T-helper 17 cell (primary cell): ENCODE results near the gene MRPS18A. TPM values are rescaled to one million over a fixed set of nuclear protein-coding genes. Genes with fewer than 3 reads are reported as not detected.

Source experiments
- ATAC-seq: fragments of 150-1000 bp; cut with Tn5 transposase; 2 replicates; pipeline ENCODE4 v1.10.0; 2021; ENCODE audit warnings: mild to moderate bottlenecking, moderate library complexity
- DNase-seq, 3 donors: peaks; one replicate each; pipeline versions ENCODE4 v3.0.0 to v3.0.0-alpha.2; 2020 to 2021
- H3K9me3 ChIP-seq: one replicate; pipeline ENCODE4 v1.7.0; 2013; ENCODE audit warnings: low read length, mild to moderate bottlenecking; ENCODE audit not compliant: control insufficient read depth, poor library complexity, severe bottlenecking
- H3K27ac Mint-ChIP-seq: one replicate; pipeline ENCODE4 v1.8.0; 2022; ENCODE audit warnings: mild to moderate bottlenecking, moderate library complexity, mixed read lengths
- H3K27me3 Mint-ChIP-seq: one replicate; pipeline ENCODE4 v1.8.0; 2022; ENCODE audit warnings: mixed read lengths
- H3K36me3 Mint-ChIP-seq: one replicate; pipeline ENCODE4 v1.8.0; 2022; ENCODE audit warnings: low read depth, mixed read lengths
- H3K4me1 Mint-ChIP-seq: one replicate; pipeline ENCODE4 v1.8.0; 2022; ENCODE audit warnings: mild to moderate bottlenecking, mixed read lengths
- H3K4me3 Mint-ChIP-seq: one replicate; pipeline ENCODE4 v1.8.0; 2022; ENCODE audit warnings: mild to moderate bottlenecking, moderate library complexity, mixed read lengths
- total RNA-seq, 4 donors: library from RNA in 2 of 4; stranded (reverse) in 2 of 4; gene quantifications; one replicate each; pipeline ENCODE4 v1.2.3 and lab custom pipeline; 2022 to 2026

Gene MRPS18A
- total RNA-seq, 2 donors from 2014 or later: 24.2 to 29.8 TPM

DNA sequence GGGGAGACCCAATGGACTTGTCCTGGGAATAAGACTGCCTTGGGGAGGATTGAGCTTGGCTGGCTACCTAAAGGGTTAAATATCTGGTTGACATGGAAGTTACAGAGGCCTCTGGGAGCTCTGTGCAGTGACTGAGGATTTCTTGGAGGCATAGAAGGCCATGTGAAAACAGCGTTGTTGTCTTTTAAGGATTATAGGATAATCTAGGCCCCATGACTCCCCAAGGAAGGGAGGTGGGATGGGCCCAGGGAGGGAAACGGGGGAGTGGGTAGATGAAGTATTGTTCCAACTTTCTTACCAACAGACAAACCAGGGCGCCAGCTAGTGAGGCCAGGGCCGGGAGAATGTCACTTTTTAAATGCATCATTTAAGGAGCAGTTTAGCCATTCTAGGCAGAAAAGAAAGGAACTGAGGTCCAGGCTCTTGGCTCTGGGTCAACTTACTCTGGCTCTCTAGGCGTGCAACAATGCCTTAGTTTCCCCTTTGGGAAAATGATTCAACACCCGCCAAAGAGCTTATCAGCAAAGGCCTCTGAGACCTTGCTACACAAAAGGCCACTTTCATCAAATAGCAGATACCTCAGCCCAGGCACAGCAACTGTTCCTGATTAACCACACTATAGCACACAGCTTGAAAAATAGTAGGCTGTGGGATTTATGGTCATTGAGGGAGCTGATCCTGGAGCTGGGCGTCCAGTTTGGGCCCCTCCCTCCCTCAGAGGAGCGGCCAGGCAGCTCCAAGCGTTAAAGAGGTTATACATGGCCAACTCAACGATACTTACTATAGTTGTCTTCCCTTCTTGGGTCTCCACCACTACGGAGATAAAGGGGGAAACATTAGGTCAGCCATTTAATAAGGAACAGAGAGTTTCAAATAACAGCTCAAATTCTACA is 7.0 kb downstream of the MRPS18A start:
- Mint-ChIP-seq H3K27ac (no peak overlapping the region), H3K36me3 (peaks cover 5% of the 10 kb centered on the region)

DNA sequence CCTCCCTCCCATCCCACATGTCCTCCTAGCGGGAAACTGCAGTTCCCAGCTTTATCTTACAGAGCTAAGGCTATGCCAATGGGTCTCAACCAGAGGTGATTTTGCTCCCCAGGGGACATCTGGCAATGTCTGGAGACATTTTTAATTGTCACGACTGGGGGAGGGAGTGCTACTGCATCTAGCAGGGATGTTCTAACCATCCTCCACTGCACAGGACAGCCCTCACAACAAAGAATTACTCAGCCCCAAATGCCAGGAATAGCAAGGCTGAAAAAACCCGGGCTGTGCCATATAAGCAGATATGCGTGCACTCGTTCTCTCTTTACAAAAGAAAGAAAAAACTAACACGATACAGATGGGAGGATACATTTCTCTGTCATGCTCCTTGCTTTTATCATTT is 8.5 kb downstream of the MRPS18A start:
- Mint-ChIP-seq H3K4me3 (no peak overlapping the region), H3K27ac (no peak overlapping the region), H3K27me3 (no peaks in the 10 kb centered on the region), H3K4me1 (peaks cover 18% of the 10 kb centered on the region), H3K36me3 (peaks cover 5% of the 10 kb centered on the region)
- no peaks in the 10 kb centered on the region for H3K9me3 ChIP-seq
- ATAC-seq (no peak), DNase-seq (no peak)

More for the DNA sequence above, 7.0 kb downstream of the MRPS18A start:
- no peak overlapping the region for H3K4me3 Mint-ChIP-seq
- H3K9me3 ChIP-seq: no peaks in the 10 kb centered on the region
- DNase-seq (no peak), ATAC-seq (no peak)
- no peaks in the 10 kb centered on the region for H3K27me3 Mint-ChIP-seq
- peaks cover 27% of the 10 kb centered on the region for H3K4me1 Mint-ChIP-seq

DNA sequence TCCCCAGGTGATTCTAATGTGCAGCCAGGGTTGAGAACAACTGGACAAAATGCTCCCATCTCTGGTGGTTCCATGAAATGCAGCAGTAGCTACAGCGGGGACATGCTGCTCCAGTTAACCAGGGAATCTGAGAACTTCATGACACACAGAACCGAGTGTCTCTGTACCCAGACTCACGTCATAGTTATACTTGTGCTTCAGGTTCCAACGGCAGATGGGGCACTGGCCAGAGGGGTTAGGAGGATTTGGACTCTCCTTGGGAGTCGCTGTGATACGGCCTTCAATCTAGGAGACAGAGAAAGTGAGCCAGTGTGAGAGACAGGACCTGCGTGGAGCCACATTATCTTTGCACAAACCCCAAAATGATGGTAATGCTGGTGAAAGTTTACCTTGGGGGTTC is 9.2 kb downstream of the MRPS18A start:
- Mint-ChIP-seq H3K27me3 (no peaks in the 10 kb centered on the region), H3K36me3 (peaks cover 5% of the 10 kb centered on the region), H3K4me1 (peaks cover 13% of the 10 kb centered on the region), H3K27ac (peak overlapping the region; percentile 21), H3K4me3 (no peak overlapping the region)
- ATAC-seq (no peak), DNase-seq (no peak)
- no peaks in the 10 kb centered on the region for H3K9me3 ChIP-seq

DNA sequence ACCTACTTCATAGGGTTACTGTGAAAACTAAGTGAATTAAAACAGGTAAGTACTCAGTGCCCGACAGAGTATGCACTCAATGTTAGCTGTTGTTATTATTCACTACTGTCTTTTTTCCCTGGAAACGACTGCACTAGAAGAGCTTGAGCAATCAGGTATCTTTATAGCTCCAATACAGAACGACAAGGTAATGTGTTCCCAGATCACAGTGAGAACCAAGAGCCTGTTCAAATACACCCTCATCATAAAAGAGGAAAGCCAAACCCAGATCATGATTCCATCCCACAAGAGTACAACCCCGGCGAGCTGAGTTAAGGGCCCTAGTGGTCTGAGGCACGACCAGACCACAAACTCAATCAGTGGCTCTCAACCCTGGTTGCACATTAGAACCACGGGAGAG is 9.8 kb downstream of the MRPS18A start:
- no peaks in the 10 kb centered on the region for H3K27me3 Mint-ChIP-seq
- peak overlapping the region; percentile 21 for H3K27ac Mint-ChIP-seq
- peaks cover 10% of the 10 kb centered on the region for H3K4me1 Mint-ChIP-seq
- H3K9me3 ChIP-seq: no peaks in the 10 kb centered on the region
- ATAC-seq (no peak), DNase-seq (no peak)
- no peak overlapping the region for H3K4me3 Mint-ChIP-seq
- H3K36me3 Mint-ChIP-seq: peaks cover 5% of the 10 kb centered on the region

DNA sequence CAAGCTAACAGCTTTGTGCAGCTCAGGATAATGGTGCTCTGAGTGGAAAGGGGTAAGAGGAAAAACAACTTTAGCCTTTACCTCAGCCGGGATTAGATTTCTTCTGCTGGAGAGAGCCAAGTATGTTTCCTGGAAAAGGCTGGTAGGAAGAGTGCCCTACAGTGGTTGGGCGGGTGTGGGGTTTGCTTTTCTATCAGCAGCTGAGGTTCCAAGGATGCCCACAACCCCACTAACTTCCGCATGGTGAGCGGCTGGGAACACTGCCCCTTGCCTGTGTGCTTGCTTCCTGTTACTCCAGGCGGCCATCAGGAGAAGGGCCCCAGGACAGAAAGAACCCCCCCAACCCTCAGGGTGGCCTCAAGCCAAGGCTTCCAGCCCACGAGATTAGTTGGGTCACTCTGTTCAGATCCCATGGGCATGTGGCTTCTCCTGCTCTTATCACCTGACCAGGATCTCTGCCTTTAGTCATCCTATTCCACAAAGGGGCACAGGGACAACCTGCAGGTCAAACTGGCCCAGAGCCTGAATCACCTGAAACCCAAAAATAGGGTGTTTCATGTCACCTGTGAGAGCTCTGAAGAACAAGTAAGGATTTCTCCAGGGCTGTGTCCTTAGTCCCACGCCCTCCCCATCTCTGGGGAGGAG is 10.5 kb downstream of the MRPS18A start:
- Mint-ChIP-seq H3K36me3 (peaks cover 5% of the 10 kb centered on the region), H3K27ac (peak overlapping the region; percentile 21), H3K27me3 (no peaks in the 10 kb centered on the region), H3K4me3 (no peak overlapping the region), H3K4me1 (peaks cover 9% of the 10 kb centered on the region)
- H3K9me3 ChIP-seq: no peaks in the 10 kb centered on the region
- ATAC-seq (no peak), DNase-seq (no peak)

DNA sequence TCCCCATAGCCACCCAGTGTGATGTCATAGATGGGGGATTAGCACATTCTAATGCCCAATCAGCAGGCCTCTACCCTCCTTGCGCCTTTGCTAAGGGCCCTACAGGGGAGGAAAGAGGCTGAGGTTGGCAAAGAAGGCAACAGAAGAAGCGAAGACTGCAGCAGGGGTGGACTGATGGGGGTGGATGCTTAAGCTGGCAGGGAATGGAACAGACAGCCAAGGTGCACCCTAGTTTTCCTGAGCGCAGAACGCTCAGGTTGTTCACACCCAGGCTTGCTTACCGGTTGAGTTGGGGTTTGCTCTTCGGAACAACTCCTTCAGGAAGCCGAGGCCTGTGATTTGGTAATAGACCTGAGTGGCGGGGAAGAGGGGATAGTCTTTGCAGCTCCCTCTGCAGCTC is 12.7 kb downstream of the MRPS18A start:
- no peaks in the 10 kb centered on the region for H3K27me3 Mint-ChIP-seq
- ATAC-seq (no peak), DNase-seq (no peak)
- H3K9me3 ChIP-seq: no peaks in the 10 kb centered on the region
- peak overlapping the region; percentile 68 for H3K27ac Mint-ChIP-seq
- H3K4me1 Mint-ChIP-seq: peaks cover 10% of the 10 kb centered on the region
- H3K36me3 Mint-ChIP-seq: peaks cover 2% of the 10 kb centered on the region
- H3K4me3 Mint-ChIP-seq: no peak overlapping the region

DNA sequence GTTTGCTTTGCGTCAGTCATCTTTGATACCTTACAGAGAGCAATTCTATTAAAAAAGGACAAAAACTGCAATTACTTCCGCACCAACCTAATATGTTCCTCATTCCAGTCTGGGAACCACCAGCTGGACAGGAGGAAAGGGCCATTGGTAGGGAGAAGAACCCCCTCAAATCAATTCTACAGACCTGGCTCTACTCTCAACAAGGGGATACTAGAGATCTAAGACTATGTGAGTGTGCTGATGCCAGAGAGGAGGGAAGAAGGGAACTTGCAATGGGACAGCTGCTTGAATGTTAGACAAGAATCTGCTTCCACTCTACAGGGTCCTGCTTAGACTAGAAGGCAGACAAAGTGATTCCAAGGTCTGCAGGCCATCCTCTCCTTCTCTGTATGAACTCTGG is 13.3 kb downstream of the MRPS18A start:
- DNase-seq (no peak), ATAC-seq (no peak)
- H3K27me3 Mint-ChIP-seq: no peaks in the 10 kb centered on the region
- peaks cover 2% of the 10 kb centered on the region for H3K36me3 Mint-ChIP-seq
- peak overlapping the region; percentile 68 for H3K27ac Mint-ChIP-seq
- H3K4me1 Mint-ChIP-seq: peaks cover 10% of the 10 kb centered on the region
- no peaks in the 10 kb centered on the region for H3K9me3 ChIP-seq
- H3K4me3 Mint-ChIP-seq: no peak overlapping the region

DNA sequence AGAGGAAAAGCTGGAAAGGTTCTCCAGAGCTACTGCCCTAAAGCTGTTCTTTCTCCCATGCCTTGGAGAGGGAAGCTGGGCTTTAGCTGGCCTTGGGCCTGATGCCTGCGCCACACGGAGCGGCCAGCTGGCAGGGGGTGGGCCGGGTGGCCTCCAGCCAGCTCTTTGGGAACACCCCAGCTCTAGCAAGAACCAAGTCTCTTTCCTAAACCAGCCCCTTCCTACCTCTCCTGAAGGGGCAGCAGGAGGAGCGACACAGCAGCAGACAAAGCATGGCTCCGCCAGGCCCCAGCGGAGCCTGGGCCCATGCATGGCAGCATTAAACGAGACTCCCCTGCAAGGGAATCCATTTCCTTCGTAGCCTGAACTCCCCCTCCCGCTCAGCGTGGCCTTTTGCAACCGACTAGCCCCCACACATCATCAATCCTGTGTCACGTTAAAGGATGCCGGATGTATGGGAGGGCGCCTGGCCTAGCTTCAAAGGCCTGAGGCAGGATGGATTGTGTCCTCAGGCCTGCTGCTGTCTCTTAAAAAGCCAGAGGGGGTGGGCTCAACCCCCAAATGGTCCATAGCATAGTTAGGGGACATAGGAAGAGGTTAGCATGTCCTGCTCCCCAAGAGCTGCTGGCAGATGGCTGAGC is 14.0 kb downstream of the MRPS18A start:
- Mint-ChIP-seq H3K4me3 (no peak overlapping the region), H3K27ac (no peak overlapping the region), H3K36me3 (peaks cover 2% of the 10 kb centered on the region), H3K27me3 (no peaks in the 10 kb centered on the region), H3K4me1 (peaks cover 10% of the 10 kb centered on the region)
- ATAC-seq (no peak), DNase-seq (no peak)
- H3K9me3 ChIP-seq: no peaks in the 10 kb centered on the region

DNA sequence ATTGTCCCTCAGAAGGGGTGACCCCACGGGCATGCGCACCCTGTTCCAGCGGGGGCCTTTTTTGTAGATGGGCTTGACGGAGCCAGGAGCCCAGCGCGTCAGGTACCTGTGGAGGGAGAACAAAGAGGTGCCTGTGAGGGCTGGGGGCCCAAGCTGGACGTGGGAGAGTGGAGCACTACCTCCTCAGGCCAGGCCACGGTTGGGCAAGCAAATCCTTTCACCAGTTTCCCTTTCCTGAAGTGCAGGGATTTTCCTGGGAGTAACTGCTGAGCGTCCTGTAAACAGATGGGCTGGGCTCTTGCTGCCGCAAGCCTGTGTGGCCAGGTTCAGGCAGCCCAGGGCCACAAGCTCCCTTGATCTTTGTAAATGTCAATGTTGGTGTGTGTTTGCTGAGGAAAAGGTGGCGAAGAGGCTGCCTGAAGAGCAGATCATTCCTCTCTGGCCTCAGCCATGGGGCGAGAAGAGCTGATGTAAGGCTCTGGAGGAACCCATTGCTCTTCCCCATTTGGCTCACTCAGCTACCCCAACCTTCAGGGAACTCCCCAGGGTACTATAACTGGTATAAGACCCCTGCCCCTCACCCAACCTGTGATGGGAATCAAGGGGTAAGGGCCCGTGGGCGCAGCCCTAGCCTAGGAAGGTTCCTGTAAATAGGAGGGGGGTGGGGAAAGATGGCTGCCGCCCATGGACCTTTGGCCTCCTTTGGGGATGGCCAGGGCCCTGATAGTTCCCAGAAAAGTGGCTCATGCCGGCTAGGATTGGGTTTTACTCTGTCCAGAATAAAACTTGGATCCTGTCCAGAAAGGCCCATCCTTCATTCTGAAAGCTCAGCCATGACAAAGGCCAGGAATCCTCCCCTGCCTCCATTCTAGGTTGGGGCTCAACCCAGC is 15.5 kb downstream of the MRPS18A start:
- H3K4me3 Mint-ChIP-seq: no peak overlapping the region
- ATAC-seq (no peak), DNase-seq (no peak)
- H3K9me3 ChIP-seq: no peaks in the 10 kb centered on the region
- H3K27me3 Mint-ChIP-seq: no peaks in the 10 kb centered on the region
- H3K27ac Mint-ChIP-seq: no peak overlapping the region
- no peaks in the 10 kb centered on the region for H3K36me3 Mint-ChIP-seq
- H3K4me1 Mint-ChIP-seq: peaks cover 18% of the 10 kb centered on the region

DNA sequence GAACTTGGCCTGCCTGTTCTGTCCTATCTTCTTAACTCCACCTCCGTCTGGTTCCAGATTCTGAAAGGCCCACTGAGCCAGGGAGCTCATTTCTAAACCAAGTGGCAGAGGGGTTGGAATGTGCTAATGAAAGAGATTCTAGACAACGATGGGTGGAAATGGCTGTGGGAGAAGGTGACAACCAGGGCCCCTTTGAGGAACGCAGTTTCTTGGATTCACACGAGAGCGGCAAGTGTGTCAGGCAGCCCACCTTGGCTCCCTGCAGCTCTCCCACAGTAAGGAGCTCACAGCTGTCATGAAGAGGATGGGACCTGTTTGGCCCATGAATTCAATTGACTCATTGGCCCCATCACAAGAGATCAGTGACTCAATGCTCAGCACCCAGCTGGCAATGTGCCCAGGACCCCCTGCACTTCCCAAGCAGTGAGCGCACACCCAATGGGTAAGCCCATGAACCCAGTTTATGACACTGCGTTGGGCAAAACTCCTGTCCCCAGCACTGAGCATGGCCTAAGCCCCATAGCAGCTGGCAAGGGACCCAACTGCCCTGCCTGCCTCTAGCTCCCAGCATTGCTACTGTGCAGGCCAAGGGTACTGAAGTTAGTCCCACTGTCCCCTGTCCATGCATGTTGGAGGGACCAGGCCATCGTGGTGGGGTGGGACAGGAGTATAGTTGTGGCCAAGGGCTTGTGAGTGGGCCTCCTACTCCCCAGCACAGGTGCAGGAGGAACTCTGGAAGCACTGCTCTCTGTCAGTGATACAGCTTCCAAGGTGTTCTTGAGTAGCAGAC is 16.4 kb downstream of the MRPS18A start:
- no peak for ATAC-seq
- H3K4me1 Mint-ChIP-seq: peaks cover 18% of the 10 kb centered on the region
- DNase-seq: no peak
- H3K27me3 Mint-ChIP-seq: no peaks in the 10 kb centered on the region
- H3K9me3 ChIP-seq: no peaks in the 10 kb centered on the region
- no peaks in the 10 kb centered on the region for H3K36me3 Mint-ChIP-seq
- H3K27ac Mint-ChIP-seq: peak overlapping the region; percentile 49
- H3K4me3 Mint-ChIP-seq: no peak overlapping the region

DNA sequence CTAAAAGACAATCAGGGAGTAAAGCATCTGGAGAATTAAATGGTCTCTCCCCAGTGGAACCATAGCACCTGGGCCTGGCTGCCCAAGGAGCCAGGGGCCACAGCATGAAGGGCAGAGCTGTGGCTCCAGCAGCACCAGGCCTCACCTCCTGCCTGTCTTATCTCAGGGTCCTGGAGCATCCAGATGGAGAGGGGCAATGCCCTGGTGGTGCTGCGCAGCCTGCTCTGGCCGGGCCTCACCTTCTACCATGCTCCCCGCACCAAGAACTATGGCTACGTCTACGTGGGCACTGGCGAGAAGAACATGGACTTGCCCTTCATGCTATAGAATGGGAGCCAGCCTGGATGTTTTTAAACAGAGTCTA is 17.0 kb downstream of the MRPS18A start:
- H3K36me3 Mint-ChIP-seq: no peaks in the 10 kb centered on the region
- H3K9me3 ChIP-seq: no peaks in the 10 kb centered on the region
- no peak overlapping the region for H3K4me3 Mint-ChIP-seq
- H3K27me3 Mint-ChIP-seq: no peaks in the 10 kb centered on the region
- peak overlapping the region; percentile 49 for H3K27ac Mint-ChIP-seq
- ATAC-seq: no peak
- no peak for DNase-seq
- peaks cover 18% of the 10 kb centered on the region for H3K4me1 Mint-ChIP-seq

DNA sequence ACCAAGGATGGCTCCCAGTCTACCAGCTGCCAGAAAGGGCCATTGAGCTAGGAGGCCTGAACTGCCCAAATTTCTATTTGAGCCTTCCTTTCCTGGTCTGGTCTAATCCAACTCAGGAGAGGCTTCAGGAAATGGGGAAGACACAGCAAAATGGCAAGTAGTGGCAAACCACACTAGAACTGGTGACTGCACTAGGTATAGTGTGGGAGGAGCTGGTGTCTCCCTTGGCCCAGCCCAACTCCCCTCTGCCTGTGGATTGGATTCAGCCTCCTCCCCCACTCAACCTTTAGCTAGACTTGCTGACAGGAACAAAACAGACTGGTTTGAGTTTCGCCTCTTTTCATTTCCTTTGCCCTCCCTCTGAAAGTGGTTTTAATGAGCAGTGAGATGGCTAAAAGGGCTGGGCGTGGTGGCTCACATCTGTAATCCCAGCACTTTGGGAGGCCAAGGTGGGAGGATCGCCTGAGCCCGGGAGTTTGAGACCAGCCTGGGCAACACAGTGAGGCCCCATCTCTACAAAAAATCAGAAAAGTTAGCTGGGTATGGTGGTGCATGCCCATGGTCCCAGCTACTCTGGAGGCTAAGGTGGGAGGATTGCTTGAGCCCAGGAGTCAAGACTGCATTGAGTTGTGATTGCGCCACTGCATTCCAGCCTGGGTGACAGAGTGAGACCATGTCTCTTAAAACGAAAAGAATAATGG is 17.5 kb downstream of the MRPS18A start:
- DNase-seq: no peak
- peak; percentile 28 for ATAC-seq
- Mint-ChIP-seq H3K36me3 (no peaks in the 10 kb centered on the region), H3K4me3 (no peak overlapping the region), H3K27me3 (no peaks in the 10 kb centered on the region), H3K27ac (peak overlapping the region; percentile 49), H3K4me1 (peaks cover 18% of the 10 kb centered on the region)
- no peaks in the 10 kb centered on the region for H3K9me3 ChIP-seq
